ENCODE data around the gene COLQ. TPM values are rescaled to one million over a fixed set of nuclear protein-coding genes. Genes with fewer than 3 reads are reported as not detected.
A peak's percentile ranks its signal among the peaks of the same experiment; 100 is the strongest.

Gene COLQ
- total RNA-seq, 4 donors from 2014 or later: 0.23 to 3.8 (median 1.1) TPM

DNA sequence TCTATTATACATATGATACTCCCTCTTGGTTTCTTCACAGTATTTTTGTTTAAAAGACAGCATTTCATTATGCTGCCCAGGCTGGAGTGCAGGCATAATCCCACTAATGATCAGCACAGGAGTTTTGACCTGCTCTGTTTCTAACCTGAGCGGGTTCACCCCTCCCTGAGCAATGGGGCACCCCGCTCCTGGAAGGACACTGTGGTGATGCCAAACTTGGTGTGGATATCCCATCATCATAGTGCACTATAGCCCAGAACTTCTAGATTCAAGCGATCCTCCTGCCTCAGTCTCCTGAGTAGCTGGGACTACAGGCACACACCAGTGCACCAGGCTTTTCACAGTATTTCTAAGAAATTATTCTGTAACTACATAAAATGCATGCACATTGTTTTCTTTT, 14.9 kb downstream of the COLQ start:
- H3K27ac ChIP-seq: no peak overlapping the region
- no peaks in the 10 kb centered on the region for H3K27me3 ChIP-seq
- H3K36me3 ChIP-seq: no peaks in the 10 kb centered on the region
- WGBS: 93% methylated on average over 3 of the region's 3 CpGs
- H3K4me1 ChIP-seq: no peaks in the 10 kb centered on the region
- H3K9me3 ChIP-seq: no peaks in the 10 kb centered on the region
- no peak overlapping the region for H3K4me3 ChIP-seq
- no peak for DNase-seq (ENCODE audit: low spot score in 2 of 2)
- TF ChIP-seq CTCF (IDR thresholded peaks at IDR 0.05) (no peak), POLR2AphosphoS5 (IDR thresholded peaks at IDR 0.05) (no peak), EP300 (IDR thresholded peaks at IDR 0.05) (no peak), POLR2A (IDR thresholded peaks at IDR 0.05) (no peak)

- no peaks in the 10 kb centered on the region for H3K27me3 ChIP-seq
- H3K4me3 ChIP-seq: no peak overlapping the region
- no peak overlapping the region for H3K27ac ChIP-seq
- 48% methylated on average over 7 of the region's 7 CpGs for WGBS
- TF ChIP-seq POLR2AphosphoS5 (IDR thresholded peaks at IDR 0.05) (no peak), CTCF (IDR thresholded peaks at IDR 0.05) (no peak), EP300 (IDR thresholded peaks at IDR 0.05) (no peak), POLR2A (IDR thresholded peaks at IDR 0.05) (no peak)
- no peak for DNase-seq (ENCODE audit: low spot score in 2 of 2)
- H3K36me3 ChIP-seq: no peaks in the 10 kb centered on the region
- H3K4me1 ChIP-seq: peaks cover under 1% of the 10 kb centered on the region
- no peaks in the 10 kb centered on the region for H3K9me3 ChIP-seq
These were observed 15.9 kb downstream of the COLQ start for GRCh38 chr3:15505479-15506165.

GRCh38 chr3:15502616-15503015, 18.9 kb downstream of the COLQ start:
- DNase-seq (ENCODE audit: low spot score in 2 of 2): no peak
- no peaks in the 10 kb centered on the region for H3K9me3 ChIP-seq
- peaks cover 13% of the 10 kb centered on the region for H3K4me1 ChIP-seq
- no peak overlapping the region for H3K27ac ChIP-seq
- H3K4me3 ChIP-seq: no peak overlapping the region
- TF ChIP-seq CTCF (IDR thresholded peaks at IDR 0.05) (no peak), POLR2A (IDR thresholded peaks at IDR 0.05) (no peak), EP300 (IDR thresholded peaks at IDR 0.05) (no peak), POLR2AphosphoS5 (IDR thresholded peaks at IDR 0.05) (no peak)
- H3K36me3 ChIP-seq: no peaks in the 10 kb centered on the region
- 94% methylated on average over 8 of the region's 8 CpGs for WGBS
- H3K27me3 ChIP-seq: no peaks in the 10 kb centered on the region

DNA sequence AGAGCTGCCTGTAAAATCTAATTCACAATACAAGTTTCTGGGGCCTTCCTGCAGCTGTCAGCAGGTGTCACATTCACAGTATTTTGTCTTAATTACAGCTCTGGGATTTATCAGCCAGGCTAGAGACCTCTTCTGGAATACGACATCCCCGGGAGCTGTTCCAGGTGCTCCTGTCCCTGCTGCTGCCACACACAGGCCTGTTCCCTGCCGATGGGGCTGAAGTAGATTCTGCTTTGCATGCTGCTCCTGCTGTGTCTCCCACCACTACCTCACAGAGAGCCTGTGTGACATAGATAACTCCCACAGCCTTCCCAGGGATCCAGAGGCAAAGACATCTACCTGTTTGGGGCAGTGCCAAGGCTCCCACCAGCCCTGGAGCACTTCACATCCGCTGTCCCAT, 20.4 kb downstream of the COLQ start:
- DNase-seq (ENCODE audit: low spot score in 2 of 2): peak in 1 of 2 donors; percentile 43
- H3K9me3 ChIP-seq: no peaks in the 10 kb centered on the region
- H3K27ac ChIP-seq: no peak overlapping the region
- H3K4me1 ChIP-seq: peaks cover 13% of the 10 kb centered on the region
- no peaks in the 10 kb centered on the region for H3K27me3 ChIP-seq
- no peak overlapping the region for H3K4me3 ChIP-seq
- H3K36me3 ChIP-seq: no peaks in the 10 kb centered on the region
- no peak for TF ChIP-seq EP300 (IDR thresholded peaks at IDR 0.05)
- TF ChIP-seq CTCF (IDR thresholded peaks at IDR 0.05): no peak
- TF ChIP-seq POLR2A (IDR thresholded peaks at IDR 0.05): no peak
- no peak for TF ChIP-seq POLR2AphosphoS5 (IDR thresholded peaks at IDR 0.05)
- 96% methylated on average over 3 of the region's 4 CpGs for WGBS

- TF ChIP-seq CTCF (IDR thresholded peaks at IDR 0.05) (no peak), POLR2AphosphoS5 (IDR thresholded peaks at IDR 0.05) (no peak), POLR2A (IDR thresholded peaks at IDR 0.05) (no peak), EP300 (IDR thresholded peaks at IDR 0.05) (no peak)
- Histone ChIP-seq H3K27ac (peak overlapping the region; percentile 69), H3K27me3 (no peaks in the 10 kb centered on the region), H3K4me3 (no peak overlapping the region), H3K9me3 (no peaks in the 10 kb centered on the region), H3K4me1 (peaks cover 13% of the 10 kb centered on the region), H3K36me3 (no peaks in the 10 kb centered on the region)
- 73% methylated on average over 3 of the region's 3 CpGs for WGBS
- DNase-seq (ENCODE audit: low spot score in 2 of 2): peak in 1 of 2 donors; percentile 4
These were observed 21.3 kb downstream of the COLQ start for GRCh38 chr3:15500107-15500724.
